GM23338 (cell line): ENCODE results near the gene VPS37B. TPM values are rescaled to one million over a fixed set of nuclear protein-coding genes. Genes with fewer than 3 reads are reported as not detected.

Experiments
- ATAC-seq: fragments of 200-7000 bp; cut with Tn5 transposase; 3 replicates; pipeline ENCODE4 v1.9.1; 2020
- DNase-seq: peaks from one replicate; pipeline ENCODE4 v3.0.0-alpha.2; 2015; ENCODE audit warnings: low spot score
- H2AFZ ChIP-seq: fragments of 200-600 bp; sonication (generic); 2 replicates; pipeline ENCODE4 v1.8.0; 2016; ENCODE audit warnings: antibody characterized with exemption, mild to moderate bottlenecking, moderate library complexity
- H3F3A ChIP-seq: fragments of 200-600 bp; sonication (generic); replicated peaks from 2 replicates; pipeline ENCODE4 v1.8.0; 2017; ENCODE audit warnings: antibody characterized with exemption, mixed run types, low read depth
- H3K27ac ChIP-seq: fragments of 200-600 bp; sonication (generic); 2 replicates; pipeline ENCODE4 v1.6.1; 2016; ENCODE audit warnings: low read depth
- H3K27me3 ChIP-seq: fragments of 200-600 bp; sonication (generic); 2 replicates; pipeline ENCODE4 v1.8.0; 2016; ENCODE audit warnings: mild to moderate bottlenecking, mixed run types, moderate library complexity; ENCODE audit not compliant: insufficient read depth
- H3K36me3 ChIP-seq: fragments of 200-600 bp; sonication (generic); 2 replicates; pipeline ENCODE4 v1.8.0; 2016; ENCODE audit warnings: mild to moderate bottlenecking; ENCODE audit not compliant: insufficient read depth
- H3K4me1 ChIP-seq: fragments of 200-600 bp; sonication (generic); 2 replicates; pipeline ENCODE4 v1.8.0; 2016; ENCODE audit warnings: mild to moderate bottlenecking, moderate library complexity; ENCODE audit not compliant: insufficient read depth
- H3K4me2 ChIP-seq: fragments of 200-600 bp; sonication (generic); 2 replicates; pipeline ENCODE4 v1.7.1; 2017; ENCODE audit warnings: mixed run types
- H3K4me3 ChIP-seq: fragments of 200-600 bp; sonication (generic); 2 replicates; pipeline ENCODE4 v1.6.1; 2016; ENCODE audit warnings: mixed run types
- H3K79me2 ChIP-seq: fragments of 200-600 bp; sonication (generic); replicated peaks from 2 replicates; pipeline ENCODE4 v1.8.0; 2017; ENCODE audit warnings: mild to moderate bottlenecking; ENCODE audit not compliant: insufficient read depth
- H3K9me2 ChIP-seq: fragments of 200-600 bp; sonication (generic); 2 replicates; pipeline ENCODE4 v1.8.0; 2017; ENCODE audit not compliant: insufficient read depth
- H4K20me1 ChIP-seq: fragments of 200-600 bp; sonication (generic); replicated peaks from 2 replicates; pipeline ENCODE4 v1.8.0; 2017; ENCODE audit warnings: mild to moderate bottlenecking; ENCODE audit not compliant: insufficient read depth
- H3K27ac Mint-ChIP-seq: 2 replicates; pipeline ENCODE4 v1.8.0; 2020; ENCODE audit warnings: inconsistent platforms, mild to moderate bottlenecking, moderate library complexity, mixed read lengths
- H3K27me3 Mint-ChIP-seq: 3 replicates; pipeline ENCODE4 v1.8.0; 2022; ENCODE audit warnings: low read depth, mild to moderate bottlenecking, moderate library complexity, mixed read lengths, inconsistent platforms; ENCODE audit not compliant: insufficient read depth, poor library complexity
- H3K36me3 Mint-ChIP-seq: 3 replicates; pipeline ENCODE4 v1.8.0; 2021; ENCODE audit warnings: low read depth, mild to moderate bottlenecking, inconsistent platforms, moderate library complexity, mixed read lengths
- H3K4me1 Mint-ChIP-seq: 3 replicates; pipeline ENCODE4 v1.8.0; 2020; ENCODE audit warnings: mild to moderate bottlenecking, inconsistent platforms, mixed read lengths
- H3K4me3 Mint-ChIP-seq: 3 replicates; pipeline ENCODE4 v1.8.0; 2021; ENCODE audit warnings: moderate library complexity, mild to moderate bottlenecking, inconsistent platforms, mixed read lengths
- H3K9me3 Mint-ChIP-seq: 3 replicates; pipeline ENCODE4 v1.8.0; 2020; ENCODE audit warnings: moderate library complexity, mild to moderate bottlenecking, inconsistent platforms, mixed read lengths
- STAT1 ChIP-seq: IDR thresholded peaks from one replicate; pipeline ENCODE4 v1.6.1; 2016; ENCODE audit warnings: antibody characterized with exemption; ENCODE audit not compliant: unreplicated experiment
- polyA plus RNA-seq: library from polyadenylated mRNA; unstranded; fragments of >200 nt; fragmentation: Nextera tagmentation; extraction: Ambion mirVana; gene quantifications from 2 replicates; pipeline ENCODE4 v1.2.1, GENCODE V29; 2016
- total RNA-seq: library from RNA; depleted of rRNA; stranded (reverse); fragments of >200 nt; shearing (Covaris generic); gene quantifications from 2 replicates; pipeline ENCODE4 v1.2.3, GENCODE V29; 2014
- TF ChIP-seq, protein P1 (sequence below), 2 experiments: fragments of 200-600 bp in 1 of 2; sonication (generic) in 1 of 2; conservative IDR thresholded peaks; 2 replicates each; pipeline versions ENCODE4 v1.5.1 to v1.6.1; 2016 to 2017; ENCODE audit warnings: antibody characterized with exemption in 2 of 2, low read depth in 2 of 2, mild to moderate bottlenecking in 2 of 2, moderate library complexity in 1 of 2
- TF ChIP-seq, protein P2 (sequence below): IDR thresholded peaks from 2 replicates; pipeline ENCODE4 v1.6.1; 2016; ENCODE audit warnings: antibody characterized with exemption
- TF ChIP-seq, protein P3 (sequence below): fragments of 250-450 bp; sonication (Bioruptor Pico); IDR thresholded peaks from 2 replicates; pipeline ENCODE4 v1.5.0; 2020; ENCODE audit warnings: mild to moderate bottlenecking, moderate library complexity

The VPS37B gene
- total and polyA plus RNA-seq, 2 experiments from 2014 or later = 6.7 to 10.9 TPM

DNA sequence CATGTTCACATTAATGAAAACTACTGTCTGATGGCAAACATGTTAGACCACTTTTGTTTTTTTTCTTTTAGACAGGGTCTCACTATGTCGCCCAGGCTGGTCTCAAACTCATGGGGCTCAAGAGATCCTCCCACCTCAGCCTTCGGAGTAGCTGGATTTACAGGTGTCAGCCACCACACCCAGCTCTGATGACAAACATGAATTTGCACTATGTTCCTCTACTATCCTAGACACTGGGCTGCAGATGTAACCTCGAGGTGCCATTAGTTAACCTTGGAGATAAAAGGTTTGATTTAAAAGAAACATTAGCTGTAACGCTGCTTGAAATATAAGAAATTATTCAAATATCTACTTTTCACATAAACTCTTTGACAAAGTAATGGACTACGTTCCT is 8.1 kb downstream of the VPS37B start (continued):
- TF ChIP-seq, protein P1, sequence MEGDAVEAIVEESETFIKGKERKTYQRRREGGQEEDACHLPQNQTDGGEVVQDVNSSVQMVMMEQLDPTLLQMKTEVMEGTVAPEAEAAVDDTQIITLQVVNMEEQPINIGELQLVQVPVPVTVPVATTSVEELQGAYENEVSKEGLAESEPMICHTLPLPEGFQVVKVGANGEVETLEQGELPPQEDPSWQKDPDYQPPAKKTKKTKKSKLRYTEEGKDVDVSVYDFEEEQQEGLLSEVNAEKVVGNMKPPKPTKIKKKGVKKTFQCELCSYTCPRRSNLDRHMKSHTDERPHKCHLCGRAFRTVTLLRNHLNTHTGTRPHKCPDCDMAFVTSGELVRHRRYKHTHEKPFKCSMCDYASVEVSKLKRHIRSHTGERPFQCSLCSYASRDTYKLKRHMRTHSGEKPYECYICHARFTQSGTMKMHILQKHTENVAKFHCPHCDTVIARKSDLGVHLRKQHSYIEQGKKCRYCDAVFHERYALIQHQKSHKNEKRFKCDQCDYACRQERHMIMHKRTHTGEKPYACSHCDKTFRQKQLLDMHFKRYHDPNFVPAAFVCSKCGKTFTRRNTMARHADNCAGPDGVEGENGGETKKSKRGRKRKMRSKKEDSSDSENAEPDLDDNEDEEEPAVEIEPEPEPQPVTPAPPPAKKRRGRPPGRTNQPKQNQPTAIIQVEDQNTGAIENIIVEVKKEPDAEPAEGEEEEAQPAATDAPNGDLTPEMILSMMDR (conservative IDR thresholded peaks at IDR 0.05; ENCODE audit: low read depth in 2 of 2) = no peak

DNA sequence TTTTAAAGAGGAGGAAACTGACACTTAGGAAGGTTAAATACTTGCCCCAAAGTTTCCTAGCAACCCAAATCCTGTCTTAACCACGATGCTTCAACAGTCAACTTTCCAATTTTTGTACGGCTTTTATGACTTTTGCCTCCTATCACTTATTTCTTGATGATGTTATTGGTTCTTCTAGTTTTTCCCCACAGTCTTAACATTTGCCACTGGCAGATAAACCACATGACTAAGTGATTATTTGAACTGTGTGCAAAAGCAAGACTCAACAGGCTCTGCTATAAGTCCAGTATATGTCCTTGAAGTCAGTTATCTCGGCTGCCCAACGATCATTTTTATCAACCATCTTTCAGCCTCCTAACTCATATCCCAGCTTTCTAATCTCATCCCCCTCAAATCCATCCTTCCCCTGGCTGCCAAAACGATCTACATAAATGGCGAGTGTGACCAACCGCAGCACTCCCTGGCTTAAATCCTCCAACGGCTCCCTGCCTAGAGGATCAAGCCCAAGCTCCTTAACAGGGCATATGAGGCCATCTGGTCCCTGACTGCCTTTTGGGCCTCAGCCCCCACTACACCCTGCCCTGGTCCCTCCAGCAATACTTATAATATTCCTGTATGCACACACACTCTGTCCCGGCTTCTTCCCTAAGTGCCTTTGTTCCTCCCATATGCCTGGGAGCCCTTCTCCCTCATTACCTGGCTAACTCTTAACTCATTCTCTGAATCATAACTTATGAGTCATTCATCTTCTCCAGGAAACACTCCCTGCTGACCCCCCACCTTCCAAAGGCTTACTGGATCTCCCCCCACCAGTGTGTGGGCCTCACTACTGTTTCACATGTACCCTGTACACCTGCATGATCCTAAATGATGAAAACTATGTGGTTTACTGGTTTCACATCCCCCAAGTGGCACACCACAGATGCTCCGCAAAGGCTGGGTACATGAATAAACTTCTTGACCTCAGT is 8.8 kb downstream of the VPS37B start:
- H3K27me3 ChIP-seq = peaks cover 11% of the 10 kb centered on the region; the same call in 1 of the 2 replicates
- no peaks in the 10 kb centered on the region for H3K36me3 ChIP-seq
- H3K4me2 ChIP-seq = no peak overlapping the region
- Mint-ChIP-seq H3K9me3 (no peaks in the 10 kb centered on the region), H3K4me1 (peaks cover 41% of the 10 kb centered on the region), H3K36me3 (no peaks in the 10 kb centered on the region), H3K27me3 (peaks cover 17% of the 10 kb centered on the region), H3K27ac (no peak overlapping the region), H3K4me3 (no peak overlapping the region)
- no peak; the same call in 2 of the 3 replicates for ATAC-seq
- peaks cover 19% of the 10 kb centered on the region for H3K4me1 ChIP-seq
- TF ChIP-seq, protein P2, sequence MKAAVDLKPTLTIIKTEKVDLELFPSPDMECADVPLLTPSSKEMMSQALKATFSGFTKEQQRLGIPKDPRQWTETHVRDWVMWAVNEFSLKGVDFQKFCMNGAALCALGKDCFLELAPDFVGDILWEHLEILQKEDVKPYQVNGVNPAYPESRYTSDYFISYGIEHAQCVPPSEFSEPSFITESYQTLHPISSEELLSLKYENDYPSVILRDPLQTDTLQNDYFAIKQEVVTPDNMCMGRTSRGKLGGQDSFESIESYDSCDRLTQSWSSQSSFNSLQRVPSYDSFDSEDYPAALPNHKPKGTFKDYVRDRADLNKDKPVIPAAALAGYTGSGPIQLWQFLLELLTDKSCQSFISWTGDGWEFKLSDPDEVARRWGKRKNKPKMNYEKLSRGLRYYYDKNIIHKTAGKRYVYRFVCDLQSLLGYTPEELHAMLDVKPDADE = no peak
- TF ChIP-seq, protein P1 (conservative IDR thresholded peaks at IDR 0.05; ENCODE audit: low read depth in 2 of 2) = no peak
- no peak for TF ChIP-seq STAT1
- TF ChIP-seq, protein P3, sequence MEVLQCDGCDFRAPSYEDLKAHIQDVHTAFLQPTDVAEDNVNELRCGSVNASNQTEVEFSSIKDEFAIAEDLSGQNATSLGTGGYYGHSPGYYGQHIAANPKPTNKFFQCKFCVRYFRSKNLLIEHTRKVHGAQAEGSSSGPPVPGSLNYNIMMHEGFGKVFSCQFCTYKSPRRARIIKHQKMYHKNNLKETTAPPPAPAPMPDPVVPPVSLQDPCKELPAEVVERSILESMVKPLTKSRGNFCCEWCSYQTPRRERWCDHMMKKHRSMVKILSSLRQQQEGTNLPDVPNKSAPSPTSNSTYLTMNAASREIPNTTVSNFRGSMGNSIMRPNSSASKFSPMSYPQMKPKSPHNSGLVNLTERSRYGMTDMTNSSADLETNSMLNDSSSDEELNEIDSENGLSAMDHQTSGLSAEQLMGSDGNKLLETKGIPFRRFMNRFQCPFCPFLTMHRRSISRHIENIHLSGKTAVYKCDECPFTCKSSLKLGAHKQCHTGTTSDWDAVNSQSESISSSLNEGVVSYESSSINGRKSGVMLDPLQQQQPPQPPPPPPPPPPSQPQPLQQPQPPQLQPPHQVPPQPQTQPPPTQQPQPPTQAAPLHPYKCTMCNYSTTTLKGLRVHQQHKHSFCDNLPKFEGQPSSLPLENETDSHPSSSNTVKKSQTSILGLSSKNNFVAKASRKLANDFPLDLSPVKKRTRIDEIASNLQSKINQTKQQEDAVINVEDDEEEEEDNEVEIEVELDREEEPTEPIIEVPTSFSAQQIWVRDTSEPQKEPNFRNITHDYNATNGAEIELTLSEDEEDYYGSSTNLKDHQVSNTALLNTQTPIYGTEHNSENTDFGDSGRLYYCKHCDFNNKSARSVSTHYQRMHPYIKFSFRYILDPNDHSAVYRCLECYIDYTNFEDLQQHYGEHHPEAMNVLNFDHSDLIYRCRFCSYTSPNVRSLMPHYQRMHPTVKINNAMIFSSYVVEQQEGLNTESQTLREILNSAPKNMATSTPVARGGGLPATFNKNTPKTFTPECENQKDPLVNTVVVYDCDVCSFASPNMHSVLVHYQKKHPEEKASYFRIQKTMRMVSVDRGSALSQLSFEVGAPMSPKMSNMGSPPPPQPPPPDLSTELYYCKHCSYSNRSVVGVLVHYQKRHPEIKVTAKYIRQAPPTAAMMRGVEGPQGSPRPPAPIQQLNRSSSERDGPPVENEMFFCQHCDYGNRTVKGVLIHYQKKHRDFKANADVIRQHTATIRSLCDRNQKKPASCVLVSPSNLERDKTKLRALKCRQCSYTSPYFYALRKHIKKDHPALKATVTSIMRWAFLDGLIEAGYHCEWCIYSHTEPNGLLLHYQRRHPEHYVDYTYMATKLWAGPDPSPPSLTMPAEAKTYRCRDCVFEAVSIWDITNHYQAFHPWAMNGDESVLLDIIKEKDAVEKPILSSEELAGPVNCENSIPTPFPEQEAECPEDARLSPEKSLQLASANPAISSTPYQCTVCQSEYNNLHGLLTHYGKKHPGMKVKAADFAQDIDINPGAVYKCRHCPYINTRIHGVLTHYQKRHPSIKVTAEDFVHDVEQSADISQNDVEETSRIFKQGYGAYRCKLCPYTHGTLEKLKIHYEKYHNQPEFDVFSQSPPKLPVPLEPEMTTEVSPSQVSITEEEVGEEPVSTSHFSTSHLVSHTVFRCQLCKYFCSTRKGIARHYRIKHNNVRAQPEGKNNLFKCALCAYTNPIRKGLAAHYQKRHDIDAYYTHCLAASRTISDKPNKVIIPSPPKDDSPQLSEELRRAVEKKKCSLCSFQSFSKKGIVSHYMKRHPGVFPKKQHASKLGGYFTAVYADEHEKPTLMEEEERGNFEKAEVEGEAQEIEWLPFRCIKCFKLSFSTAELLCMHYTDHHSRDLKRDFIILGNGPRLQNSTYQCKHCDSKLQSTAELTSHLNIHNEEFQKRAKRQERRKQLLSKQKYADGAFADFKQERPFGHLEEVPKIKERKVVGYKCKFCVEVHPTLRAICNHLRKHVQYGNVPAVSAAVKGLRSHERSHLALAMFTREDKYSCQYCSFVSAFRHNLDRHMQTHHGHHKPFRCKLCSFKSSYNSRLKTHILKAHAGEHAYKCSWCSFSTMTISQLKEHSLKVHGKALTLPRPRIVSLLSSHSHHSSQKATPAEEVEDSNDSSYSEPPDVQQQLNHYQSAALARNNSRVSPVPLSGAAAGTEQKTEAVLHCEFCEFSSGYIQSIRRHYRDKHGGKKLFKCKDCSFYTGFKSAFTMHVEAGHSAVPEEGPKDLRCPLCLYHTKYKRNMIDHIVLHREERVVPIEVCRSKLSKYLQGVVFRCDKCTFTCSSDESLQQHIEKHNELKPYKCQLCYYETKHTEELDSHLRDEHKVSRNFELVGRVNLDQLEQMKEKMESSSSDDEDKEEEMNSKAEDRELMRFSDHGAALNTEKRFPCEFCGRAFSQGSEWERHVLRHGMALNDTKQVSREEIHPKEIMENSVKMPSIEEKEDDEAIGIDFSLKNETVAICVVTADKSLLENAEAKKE (CRISPR knock-in tag) = no peak
- no peak for DNase-seq
- peaks cover 75% of the 10 kb centered on the region for H3K79me2 ChIP-seq
- H2AFZ ChIP-seq = no peak overlapping the region
- no peak overlapping the region for H3K27ac ChIP-seq
- H3F3A ChIP-seq = peaks cover 1% of the 10 kb centered on the region; the same call in 1 of the 2 replicates
- H4K20me1 ChIP-seq = peaks cover 31% of the 10 kb centered on the region
- H3K4me3 ChIP-seq = no peak overlapping the region
- H3K9me2 ChIP-seq = no peaks in the 10 kb centered on the region
